Left renal cortex interstitium (tissue), 4 donors: Measurements from ENCODE around the gene ALDOC. TPM values are rescaled to one million over a fixed set of nuclear protein-coding genes. Genes with fewer than 3 reads are reported as not detected.
A peak's percentile ranks its signal among the peaks of the same experiment; 100 is the strongest.

Experiments
- DNase-seq, 4 donors: peaks; one replicate each; pipeline ENCODE4 v3.0.0-alpha.2; 2013; ENCODE audit warnings: low read depth in 4 of 4, low spot score in 2 of 4, missing footprints in 1 of 4
- polyA plus RNA-seq, 4 donors: library from polyadenylated mRNA; unstranded; fragments of 120-200 nt; gene quantifications; one replicate each; pipeline ENCODE4 v1.2.1, GENCODE V29; 2013; ENCODE audit not compliant: insufficient read length in 4 of 4

The ALDOC gene
- polyA plus RNA-seq, 4 donors, result 17.7 to 31.4 (median 24.6) TPM

DNA sequence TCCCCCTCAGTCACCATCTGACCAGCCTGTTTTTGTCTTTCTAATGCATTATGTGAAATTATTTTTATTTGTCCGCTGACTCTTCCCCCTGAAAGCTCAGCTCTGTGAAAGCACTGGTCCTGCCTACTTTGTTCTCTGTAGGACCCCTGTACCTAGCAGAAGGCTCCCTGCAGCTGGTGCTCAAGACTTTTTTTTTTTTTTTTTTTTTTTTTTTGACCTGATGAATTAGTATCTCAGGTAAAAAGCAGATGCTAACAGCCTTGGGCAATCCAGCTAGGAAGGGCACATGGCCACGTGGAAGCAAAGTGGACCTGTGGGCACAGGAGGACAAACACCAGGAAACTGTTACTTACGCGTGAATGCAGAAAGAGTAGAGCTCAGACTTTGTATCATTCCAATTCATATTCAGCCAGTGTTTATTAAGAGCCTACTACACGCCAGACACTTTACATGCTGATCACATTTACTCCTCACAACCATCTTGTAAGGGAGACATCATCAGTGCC lies 23.6 kb downstream of the ALDOC start:
- no peak for DNase-seq

DNA sequence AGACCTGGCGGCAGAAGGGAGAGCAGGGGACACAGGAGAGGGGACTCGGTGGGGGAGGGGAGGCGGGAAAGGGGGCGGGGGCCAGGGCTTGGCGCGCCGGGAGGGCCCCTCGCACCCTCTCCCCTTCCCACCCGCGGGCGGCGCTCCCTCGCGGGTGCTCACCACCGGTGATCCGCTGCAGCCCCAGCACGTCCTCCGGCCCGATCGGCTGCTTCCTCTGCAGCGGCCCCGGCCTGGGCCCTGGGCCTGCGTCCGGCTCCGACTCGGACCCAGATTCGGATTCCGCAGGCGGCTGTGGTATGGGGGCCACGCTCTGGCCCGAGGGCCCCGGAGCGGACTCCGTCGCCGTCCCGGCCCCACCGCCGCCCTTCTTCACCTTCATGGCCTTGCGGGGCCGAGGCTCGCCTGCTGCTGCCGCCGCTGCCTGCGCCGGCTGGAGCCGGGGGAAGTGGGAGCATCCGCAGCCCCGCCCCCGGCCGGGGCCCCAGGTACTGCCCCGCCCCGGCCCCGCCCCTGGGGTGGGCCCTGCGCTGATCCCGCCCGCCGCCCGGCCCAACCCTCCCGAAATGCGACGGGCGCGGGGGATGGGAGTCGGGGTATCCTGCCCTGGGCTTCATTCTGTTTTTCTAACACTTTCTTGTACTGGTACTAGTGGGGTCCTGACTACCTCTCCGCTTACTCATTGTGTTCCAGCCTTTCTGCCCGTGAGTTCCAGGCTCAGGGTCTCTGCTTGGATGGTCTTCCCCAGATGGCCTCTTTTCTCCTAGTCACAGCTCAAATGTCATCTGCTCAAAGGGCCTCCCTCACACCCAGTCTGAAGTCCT lies 24.3 kb downstream of the ALDOC start, which contains the start of gene UNC119:
UNC119 (minus strand) TSS at position 449 of the 824 bp plus-strand sequence; CDS start at position 382, 67 bp downstream.
- peak in 2 of 4 donors; percentile 70 to 74 for DNase-seq

- peak in 1 of 4 donors; percentile 20 for DNase-seq
These were observed 25.1 kb downstream of the ALDOC start for GRCh38 chr17:28551421-28552175.

- DNase-seq, result no peak
These were observed 25.8 kb downstream of the ALDOC start for GRCh38 chr17:28550858-28551257.

- DNase-seq, result no peak
These were observed 27.2 kb downstream of the ALDOC start for GRCh38 chr17:28549236-28550132.

DNA sequence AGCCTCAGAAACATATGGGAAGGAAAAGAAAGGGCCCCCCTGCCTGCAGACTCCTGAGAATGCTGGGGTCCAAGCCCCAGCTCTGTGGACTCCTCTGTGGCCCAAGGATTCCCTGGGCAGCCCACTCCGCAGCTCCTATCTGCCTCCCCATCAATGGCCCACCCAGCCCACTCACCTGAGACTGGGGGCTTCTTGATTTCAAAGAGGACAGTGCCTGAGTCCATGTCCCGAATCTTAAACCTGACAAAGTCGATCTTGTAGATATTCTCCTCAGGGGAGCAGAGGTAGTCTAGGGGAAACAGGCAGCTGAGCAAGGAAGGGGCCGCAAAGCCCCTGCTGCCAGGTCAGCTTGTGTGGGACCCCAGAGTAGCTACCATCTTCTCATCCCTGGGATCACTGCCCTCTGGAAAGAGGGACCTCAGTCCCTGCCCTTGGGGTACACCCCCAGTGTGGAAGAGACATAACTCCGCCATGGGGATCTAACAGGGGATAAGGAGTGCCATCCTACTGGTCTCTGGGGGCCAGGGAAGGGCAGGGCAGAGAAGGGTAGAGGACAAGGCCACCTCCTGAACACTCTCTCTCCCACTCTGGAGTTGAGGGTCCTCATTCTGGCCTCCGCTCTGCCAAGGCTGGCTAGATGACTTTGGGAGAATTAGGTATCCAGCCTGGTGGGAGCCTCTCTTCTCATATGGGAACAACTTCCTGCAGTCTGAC lies 28.1 kb downstream of the ALDOC start:
- no peak for DNase-seq

- peak in 1 of 4 donors; percentile 50 for DNase-seq
These were observed 28.9 kb downstream of the ALDOC start for GRCh38 chr17:28547623-28548416.

DNA sequence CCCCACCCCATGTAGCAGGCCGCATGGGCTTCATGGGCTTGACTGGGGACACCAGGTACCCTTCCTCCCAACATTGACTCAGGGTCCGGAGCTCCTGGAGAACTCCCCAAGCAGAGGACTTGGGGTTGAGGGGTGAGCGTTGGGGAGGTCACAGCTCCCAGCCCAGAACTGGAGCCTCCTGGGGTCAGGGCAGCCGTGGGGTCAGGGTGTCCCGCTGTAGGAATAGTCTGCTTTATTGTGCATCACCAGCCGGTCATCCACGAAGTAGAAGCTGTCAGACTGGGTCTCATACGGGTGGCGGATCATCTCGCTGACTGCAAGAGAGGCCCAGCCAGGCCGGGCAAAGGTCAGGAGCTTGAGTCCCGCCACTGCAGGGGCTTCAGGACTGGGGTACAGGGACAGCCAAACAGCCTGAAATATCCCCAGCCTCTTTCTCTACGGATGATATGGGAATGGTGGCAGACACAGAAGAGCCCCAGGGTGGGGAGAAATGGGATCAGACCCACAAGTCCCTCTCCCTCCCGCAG lies 29.5 kb downstream of the ALDOC start:
- DNase-seq, result no peak

- no peak for DNase-seq
These were observed 30.8 kb downstream of the ALDOC start for GRCh38 chr17:28545787-28546415.

- DNase-seq, result no peak
These were observed 31.6 kb downstream of the ALDOC start for GRCh38 chr17:28545141-28545503.

GRCh38 chr17:28544402-28545140 lies 32.1 kb downstream of the ALDOC start:
- DNase-seq, result no peak

DNA sequence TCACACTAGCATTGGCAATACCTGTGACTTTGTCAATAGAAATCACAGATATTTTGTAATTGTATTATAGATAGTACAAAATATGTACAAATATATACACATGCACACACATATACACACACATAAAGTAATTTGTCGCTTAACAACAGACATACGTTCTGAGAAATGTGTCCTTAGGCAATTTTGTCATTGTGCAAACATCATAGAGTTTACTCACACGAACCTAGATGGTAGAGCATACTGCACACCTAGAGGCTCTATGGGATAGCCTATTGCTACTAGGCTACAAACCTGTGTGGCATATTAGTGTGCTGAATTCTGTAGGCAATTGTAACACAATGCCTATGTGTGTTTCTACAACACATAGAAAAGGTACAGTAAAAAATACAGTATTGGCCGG lies 35.3 kb downstream of the ALDOC start:
- no peak for DNase-seq

GRCh38 chr17:28540231-28540630 lies 36.5 kb downstream of the ALDOC start:
- no peak for DNase-seq

DNA sequence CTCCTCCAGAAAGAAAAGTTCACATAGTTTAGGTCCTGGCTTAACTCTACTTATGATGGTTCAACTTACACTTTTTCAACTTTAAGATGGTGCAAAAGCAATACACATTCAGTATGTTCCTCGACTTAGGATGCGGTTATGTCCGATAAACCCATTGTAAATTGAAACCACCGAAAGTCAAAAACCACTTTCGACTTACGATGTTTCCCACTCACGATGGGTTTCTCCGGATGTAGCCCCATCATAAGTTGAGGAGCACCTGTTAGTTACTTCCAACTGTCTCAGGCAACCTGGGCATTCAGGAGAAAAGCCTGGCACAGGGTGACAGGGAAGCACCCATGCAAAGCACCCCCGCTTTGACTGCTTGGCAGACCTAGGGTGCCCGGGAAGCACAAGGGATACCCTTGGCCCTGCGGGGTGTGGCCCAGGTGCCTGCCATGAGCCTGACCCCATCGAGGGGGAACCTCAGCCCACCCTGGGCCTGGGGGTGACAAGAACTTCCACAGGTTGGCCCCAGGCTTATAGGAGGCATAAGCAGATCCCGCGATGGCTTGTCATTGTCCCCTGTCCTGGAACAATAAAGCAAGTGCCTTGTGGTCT lies 38.3 kb downstream of the ALDOC start:
- no peak for DNase-seq

DNA sequence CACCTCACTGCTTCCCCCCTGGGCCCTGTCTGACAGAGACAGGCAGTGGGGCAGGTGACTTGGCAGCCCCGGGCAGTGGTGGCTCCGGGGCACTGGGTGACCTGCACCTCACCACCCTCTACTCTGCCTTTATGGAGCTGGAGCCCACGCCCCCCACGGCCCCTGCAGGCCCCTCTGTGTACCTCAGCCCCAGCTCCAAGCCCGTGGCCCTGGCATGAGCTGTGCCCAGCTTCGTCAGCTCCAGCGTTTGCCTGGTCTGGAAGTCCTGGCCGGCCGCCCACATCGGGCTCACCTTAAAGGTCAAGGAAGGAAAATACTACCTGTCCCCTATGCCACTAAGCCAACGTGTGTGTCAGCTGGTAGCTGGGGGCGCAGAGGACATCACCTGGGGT lies 39.5 kb downstream of the ALDOC start:
- DNase-seq, result no peak

- no peak for DNase-seq
These were observed 40.0 kb downstream of the ALDOC start for GRCh38 chr17:28536532-28537218.
